Coronary artery (tissue), 2 donors: ENCODE results near the gene HSPB2.
A peak's percentile ranks its signal among the peaks of the same experiment; 100 is the strongest.

Experiments
- DNase-seq: peaks from one replicate; pipeline ENCODE4 v3.0.0-alpha.2; 2017; ENCODE audit warnings: low spot score
- H3K27ac ChIP-seq, 2 donors: fragments of 200-600 bp; sonication (generic); one replicate each; pipeline ENCODE4 v1.5.1; 2016 to 2019
- H3K4me3 ChIP-seq: fragments of 200-600 bp; sonication (generic); 2 replicates; pipeline ENCODE4 v1.5.1; 2016; ENCODE audit warnings: mild to moderate bottlenecking, moderate library complexity
- TF ChIP-seq, protein P1 (sequence below): fragments of 200-600 bp; sonication (generic); IDR thresholded peaks from one replicate; pipeline ENCODE4 v1.5.1; 2019; ENCODE audit warnings: antibody characterized with exemption

Gene HSPB2

DNA sequence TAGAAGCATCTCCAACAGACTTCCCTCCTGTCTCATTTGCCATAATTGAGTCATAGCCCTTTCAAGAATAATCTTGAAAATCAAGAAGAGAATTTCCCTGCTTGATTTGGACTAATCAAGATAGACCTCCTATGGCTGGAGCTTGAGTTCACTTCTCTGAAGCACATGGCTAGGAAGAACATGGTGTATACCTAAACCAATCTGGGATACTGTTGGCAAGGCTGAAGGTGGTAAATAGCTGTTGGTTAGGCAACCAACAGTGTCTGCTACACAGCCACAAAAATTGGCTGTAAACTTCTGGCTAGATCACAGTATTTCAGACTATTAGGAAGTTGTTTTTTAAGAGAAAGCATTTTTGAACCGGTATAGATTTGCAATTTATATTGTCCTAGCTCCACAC, 5.9 kb upstream of the HSPB2 start:
- Histone ChIP-seq H3K4me3 (no peak overlapping the region), H3K27ac (no peak overlapping the region)
- DNase-seq: no peak
- TF ChIP-seq, protein P1, sequence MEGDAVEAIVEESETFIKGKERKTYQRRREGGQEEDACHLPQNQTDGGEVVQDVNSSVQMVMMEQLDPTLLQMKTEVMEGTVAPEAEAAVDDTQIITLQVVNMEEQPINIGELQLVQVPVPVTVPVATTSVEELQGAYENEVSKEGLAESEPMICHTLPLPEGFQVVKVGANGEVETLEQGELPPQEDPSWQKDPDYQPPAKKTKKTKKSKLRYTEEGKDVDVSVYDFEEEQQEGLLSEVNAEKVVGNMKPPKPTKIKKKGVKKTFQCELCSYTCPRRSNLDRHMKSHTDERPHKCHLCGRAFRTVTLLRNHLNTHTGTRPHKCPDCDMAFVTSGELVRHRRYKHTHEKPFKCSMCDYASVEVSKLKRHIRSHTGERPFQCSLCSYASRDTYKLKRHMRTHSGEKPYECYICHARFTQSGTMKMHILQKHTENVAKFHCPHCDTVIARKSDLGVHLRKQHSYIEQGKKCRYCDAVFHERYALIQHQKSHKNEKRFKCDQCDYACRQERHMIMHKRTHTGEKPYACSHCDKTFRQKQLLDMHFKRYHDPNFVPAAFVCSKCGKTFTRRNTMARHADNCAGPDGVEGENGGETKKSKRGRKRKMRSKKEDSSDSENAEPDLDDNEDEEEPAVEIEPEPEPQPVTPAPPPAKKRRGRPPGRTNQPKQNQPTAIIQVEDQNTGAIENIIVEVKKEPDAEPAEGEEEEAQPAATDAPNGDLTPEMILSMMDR: no peak

DNA sequence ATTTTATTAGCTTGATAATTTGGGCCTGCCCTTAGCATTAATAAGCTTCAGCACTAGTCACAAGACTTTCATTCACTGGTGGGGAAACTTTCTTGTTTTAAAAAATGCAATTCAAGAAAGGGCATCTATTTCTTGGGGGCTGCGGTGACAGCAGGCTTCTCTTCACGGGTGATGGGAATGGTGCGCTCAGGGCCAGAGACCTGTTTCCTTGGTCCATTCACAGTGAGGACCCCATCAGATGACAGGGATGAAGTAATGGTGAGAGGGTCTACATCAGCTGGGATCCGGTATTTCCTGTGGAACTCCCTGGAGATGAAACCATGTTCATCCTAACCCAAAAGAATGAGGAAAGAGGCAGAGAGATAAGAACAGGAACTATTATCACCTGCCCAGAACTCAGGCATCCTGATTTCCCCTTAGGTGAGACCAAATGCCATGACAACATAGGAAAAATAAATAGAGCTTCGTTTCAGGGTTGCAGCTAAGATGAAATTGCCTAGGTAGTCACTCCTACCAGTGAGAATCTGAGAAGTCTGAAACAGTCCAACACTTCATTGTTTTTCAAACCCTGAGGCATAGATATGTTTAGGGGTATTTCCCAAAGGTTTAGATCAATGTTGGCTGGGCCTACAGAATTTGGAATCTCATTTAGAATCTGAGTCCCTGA, 3.8 kb upstream of the HSPB2 start:
- Histone ChIP-seq H3K4me3 (peak overlapping the region; percentile 79), H3K27ac (peak overlapping the region; percentile 95 to 97)
- no peak for DNase-seq
- TF ChIP-seq, protein P1: no peak

DNA sequence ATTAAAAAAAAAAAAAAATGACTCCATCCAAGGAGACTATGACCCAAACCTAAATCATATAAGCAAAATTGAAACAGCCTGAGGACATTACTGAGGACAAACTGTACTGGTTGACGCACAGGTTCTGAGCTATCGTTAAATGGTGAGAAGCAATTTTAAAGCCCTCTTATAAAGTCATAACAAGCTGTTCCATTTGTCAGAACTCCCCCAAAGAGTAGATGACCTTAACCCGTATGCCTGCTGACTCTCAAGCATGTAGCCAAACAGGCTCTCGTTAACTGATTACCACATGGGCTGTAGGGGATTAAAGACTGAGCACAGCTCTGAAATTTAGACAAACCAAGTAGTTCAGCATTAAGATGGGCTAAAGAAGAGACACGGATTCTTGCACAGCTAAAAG, 3.2 kb upstream of the HSPB2 start:
- H3K27ac ChIP-seq: peak overlapping the region; percentile 95 to 97
- TF ChIP-seq, protein P1: no peak
- no peak for DNase-seq
- H3K4me3 ChIP-seq: peak overlapping the region; percentile 79

DNA sequence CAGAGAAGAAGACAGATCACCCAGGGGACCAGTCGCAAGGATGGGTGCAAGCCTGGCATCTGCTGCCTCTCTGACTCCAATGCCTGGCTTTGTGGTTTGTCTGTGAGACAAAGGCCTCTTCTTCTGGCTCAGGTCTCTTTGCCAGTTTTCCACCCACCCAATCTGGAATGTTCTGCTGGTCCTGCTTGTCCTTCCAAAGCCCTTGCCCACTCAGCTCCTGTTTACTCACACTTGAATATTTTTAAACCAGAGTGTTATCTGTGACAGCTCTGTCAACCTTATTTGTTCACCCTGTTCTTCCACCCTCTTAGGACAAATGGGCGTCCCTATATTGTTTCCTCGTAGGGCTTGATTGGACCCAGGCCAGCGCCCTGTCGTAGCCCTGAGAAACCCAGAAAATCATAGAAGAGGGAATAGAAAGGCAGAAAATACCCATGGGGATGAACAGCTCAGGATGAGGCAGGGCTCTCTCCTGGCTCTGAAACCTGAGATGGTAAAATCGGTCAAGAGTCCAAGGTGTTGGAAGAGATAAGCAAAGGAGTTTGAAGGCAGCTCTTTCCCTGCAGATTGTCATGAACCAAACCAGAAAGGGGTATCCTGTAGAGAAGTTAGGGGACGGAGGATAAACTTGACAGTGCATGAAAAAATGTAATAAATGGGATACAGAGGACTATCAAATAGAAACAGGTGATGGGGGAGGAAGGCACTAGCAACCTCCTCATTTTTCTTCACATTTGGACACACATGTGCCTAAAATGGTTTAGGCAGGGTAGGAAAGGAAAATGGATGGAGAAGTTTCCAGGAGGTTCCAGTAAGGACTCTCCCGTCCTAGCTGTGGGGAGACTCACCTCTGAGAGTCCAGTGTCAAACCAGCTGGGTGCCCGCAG, 1.6 kb upstream of the HSPB2 start:
- Histone ChIP-seq H3K27ac (peak overlapping the region; percentile 95 to 97), H3K4me3 (peak overlapping the region; percentile 79)
- TF ChIP-seq, protein P1: no peak
- DNase-seq: no peak

DNA sequence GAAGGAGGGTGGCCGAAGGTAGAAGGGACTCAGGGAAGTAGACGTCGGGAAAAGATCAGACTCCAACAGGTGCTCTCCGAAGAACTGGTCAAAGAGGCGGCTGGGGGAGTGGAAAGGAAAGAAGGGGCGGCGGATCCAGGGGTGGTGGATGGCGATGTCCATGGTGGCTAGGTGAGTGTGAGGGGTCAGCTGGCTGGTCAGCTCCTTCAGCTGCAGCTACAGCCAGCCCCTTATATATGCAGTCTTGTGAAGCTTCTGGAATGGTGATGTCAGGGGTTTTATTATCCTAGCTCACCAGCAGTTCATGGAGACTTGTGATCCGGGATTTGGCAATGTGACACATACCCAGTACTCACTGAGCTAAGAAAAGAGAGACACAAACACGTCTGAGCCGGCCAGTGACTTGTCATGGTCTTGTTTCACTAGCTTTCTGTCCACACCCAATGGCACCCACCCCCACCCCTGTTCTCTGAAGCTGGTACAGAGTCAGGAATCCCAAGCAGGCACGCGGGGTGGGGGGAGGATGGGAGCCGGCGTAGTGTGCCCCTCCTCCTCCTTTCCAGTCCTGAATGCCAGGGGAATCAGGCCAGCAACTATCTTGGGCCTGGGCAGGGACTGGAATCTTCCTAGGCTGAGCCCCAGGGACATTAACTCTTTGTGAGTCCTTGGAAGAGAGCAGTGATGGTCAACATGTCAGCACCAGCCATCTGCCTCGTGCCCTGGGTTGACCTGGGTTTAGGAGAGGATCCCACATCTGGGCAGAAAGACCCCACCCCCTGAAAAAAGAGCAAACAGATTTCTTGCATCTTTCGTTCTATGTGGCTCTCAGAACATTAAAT, 752 bp upstream of the HSPB2 start, which contains the start of gene CRYAB:
TSS of gene CRYAB (minus strand) at position 208 of the 839 bp plus-strand sequence. CDS start at position 162, 46 bp downstream.
- Histone ChIP-seq H3K27ac (peak within 1 kb of the TSS; percentile 95 to 97), H3K4me3 (peak within 1 kb of the TSS; percentile 79)
- TF ChIP-seq, protein P1: no peak
- peak; percentile 99 for DNase-seq

DNA sequence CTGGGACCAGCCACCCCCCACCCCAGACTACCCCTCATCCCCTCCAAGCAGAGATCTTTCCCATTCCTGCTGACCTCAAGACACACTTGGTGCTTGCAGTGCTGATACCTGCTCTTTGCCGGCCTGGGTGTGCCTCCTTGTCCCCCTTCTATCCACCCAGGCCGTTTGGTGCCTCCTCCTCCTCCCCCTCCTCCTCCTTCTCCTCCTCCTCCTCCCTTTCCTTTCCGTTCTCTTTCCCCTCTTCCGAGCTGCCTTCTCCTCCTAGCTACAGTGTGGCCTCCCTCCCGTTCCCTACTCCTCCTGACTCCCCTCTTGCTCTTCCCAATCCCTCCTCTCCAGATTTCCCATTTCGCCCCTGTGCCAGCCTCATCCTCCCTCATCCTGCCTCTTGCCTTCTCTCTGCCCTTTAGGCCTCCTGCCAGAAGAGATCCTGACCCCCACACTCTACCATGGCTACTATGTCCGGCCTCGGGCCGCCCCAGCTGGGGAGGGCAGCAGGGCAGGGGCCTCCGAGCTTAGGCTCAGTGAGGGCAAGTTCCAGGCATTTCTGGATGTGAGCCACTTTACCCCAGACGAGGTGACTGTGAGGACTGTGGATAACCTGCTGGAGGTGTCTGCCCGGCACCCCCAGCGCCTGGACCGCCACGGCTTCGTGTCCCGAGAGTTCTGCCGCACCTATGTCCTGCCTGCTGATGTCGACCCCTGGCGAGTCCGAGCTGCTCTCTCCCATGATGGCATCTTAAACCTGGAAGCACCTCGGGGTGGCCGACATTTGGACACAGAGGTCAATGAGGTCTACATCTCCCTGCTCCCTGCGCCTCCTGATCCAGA, 712 bp downstream of the HSPB2 start:
- Histone ChIP-seq H3K27ac (peak overlapping the region; percentile 95 to 97), H3K4me3 (peak overlapping the region; percentile 79)
- TF ChIP-seq, protein P1: no peak
- DNase-seq: peak; percentile 82
